ENCODE data around the gene OR4B1. TPM values are rescaled to one million over a fixed set of nuclear protein-coding genes. Genes with fewer than 3 reads are reported as not detected.

Gene OR4B1
- total and polyA plus RNA-seq, 2 of the 8 experiments (the other 6 are each of a cell fraction or from before 2014, with no cell fraction given), result not detected

DNA sequence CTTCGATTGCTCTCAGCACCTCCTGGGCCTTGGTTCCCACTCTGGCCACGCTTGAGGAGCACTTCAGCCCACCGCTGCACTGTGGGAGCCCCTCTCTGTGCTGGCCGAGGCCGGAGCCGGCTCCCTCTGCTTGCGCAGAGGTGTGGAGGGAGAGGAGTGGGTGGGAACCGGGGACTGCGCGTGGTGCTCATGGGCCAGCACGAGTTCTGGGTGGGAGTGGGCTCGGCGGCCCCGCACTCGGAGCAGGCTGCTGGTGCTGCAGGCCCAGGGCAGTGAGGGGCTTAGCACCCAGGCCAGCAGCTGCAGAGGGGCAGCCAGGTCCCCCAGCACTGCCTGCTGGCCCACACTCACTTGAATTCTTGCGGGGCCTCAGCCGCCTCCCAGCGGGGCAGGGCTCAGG, 12.2 kb downstream of the OR4B1 start:
- no peaks in the 10 kb centered on the region for H3K79me2 ChIP-seq (ENCODE audit: control insufficient read depth in 1 of 2, insufficient read depth in 2 of 2, low read length in 2 of 2)
- H3K9ac ChIP-seq (replicated peaks in 1 of 4; ENCODE audit: extremely low read depth in 1 of 4, low read depth in 3 of 4, low read length in 3 of 4), result no peak overlapping the region
- H2BK5ac ChIP-seq (ENCODE audit: low read depth, low read length), result no peak overlapping the region
- TF ChIP-seq ASH2L (IDR thresholded peaks at IDR 0.05; ENCODE audit: low read length), result no peak
- TF ChIP-seq, protein P1, sequence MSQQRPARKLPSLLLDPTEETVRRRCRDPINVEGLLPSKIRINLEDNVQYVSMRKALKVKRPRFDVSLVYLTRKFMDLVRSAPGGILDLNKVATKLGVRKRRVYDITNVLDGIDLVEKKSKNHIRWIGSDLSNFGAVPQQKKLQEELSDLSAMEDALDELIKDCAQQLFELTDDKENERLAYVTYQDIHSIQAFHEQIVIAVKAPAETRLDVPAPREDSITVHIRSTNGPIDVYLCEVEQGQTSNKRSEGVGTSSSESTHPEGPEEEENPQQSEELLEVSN (IDR thresholded peaks at IDR 0.05), result no peak
- no peak for TF ChIP-seq KDM4A (IDR thresholded peaks at IDR 0.05; ENCODE audit: low read depth, low read length, severe bottlenecking)
- no peak for TF ChIP-seq RNF2 (IDR thresholded peaks at IDR 0.05; ENCODE audit: borderline replicate concordance, low read depth, low read length, missing control alignments, poor library complexity, severe bottlenecking)
- no peak for TF ChIP-seq SP1 (IDR thresholded peaks at IDR 0.05; ENCODE audit: low read depth, low read length)
- TF ChIP-seq MAFK (IDR thresholded peaks at IDR 0.05; ENCODE audit: low read depth, low read length), result no peak
- H3K9me3 ChIP-seq (ENCODE audit: insufficient read depth in 2 of 2, low read depth in 1 of 2, low read length in 1 of 2), result peaks cover 38 to 57% of the 10 kb centered on the region in 2 experiments; a peak in 3 of 4 replicates
- no peak overlapping the region for H3K27ac ChIP-seq (ENCODE audit: low read depth, low read length)
- no peak overlapping the region for H3K4me2 ChIP-seq (ENCODE audit: insufficient read depth in 1 of 2, low read depth in 2 of 2, low read length in 2 of 2)
- H2BK120ac ChIP-seq (replicated peaks; ENCODE audit: low read depth, low read length), result no peak overlapping the region
- H3K56ac ChIP-seq (replicated peaks; ENCODE audit: insufficient read length, low read depth, low read length), result no peak overlapping the region
- H2BK20ac ChIP-seq (ENCODE audit: low read length), result no peak overlapping the region
- no peak overlapping the region for H3K14ac ChIP-seq (ENCODE audit: insufficient read length)
- no peaks in the 10 kb centered on the region for H4K20me1 ChIP-seq (replicated peaks in 1 of 2; ENCODE audit: control insufficient read depth in 1 of 2, insufficient read depth in 2 of 2, low read length in 2 of 2)
- H3K23me2 ChIP-seq (ENCODE audit: low read depth, low read length), result no peaks in the 10 kb centered on the region
- no peak for DNase-seq (ENCODE audit: low read depth in 1 of 2, low spot score in 2 of 2)
- no peak overlapping the region for H2BK12ac ChIP-seq (ENCODE audit: low read depth, low read length)
- H2AK5ac ChIP-seq (ENCODE audit: low read depth, low read length), result no peak overlapping the region
- no peak overlapping the region for H3K23ac ChIP-seq (ENCODE audit: insufficient read length)
- no peak for FAIRE-seq
- H2BK15ac ChIP-seq (ENCODE audit: low read length), result no peak overlapping the region
- H3K27me3 ChIP-seq (replicated peaks in 1 of 4; ENCODE audit: control insufficient read depth in 3 of 4, extremely low read depth in 1 of 4, insufficient read depth in 3 of 4, low read length in 3 of 4), result no peaks in the 10 kb centered on the region
- no peaks in the 10 kb centered on the region for H3K36me3 ChIP-seq (ENCODE audit: control insufficient read depth in 2 of 4, insufficient read depth in 4 of 4, low read length in 3 of 4)
- no peak overlapping the region for H4K5ac ChIP-seq (ENCODE audit: insufficient read length, low read depth, low read length)
- H3K4ac ChIP-seq (replicated peaks; ENCODE audit: insufficient read length, low read depth, low read length), result no peak overlapping the region
- H4K8ac ChIP-seq (ENCODE audit: extremely low read depth, insufficient read depth, low read length), result no peak overlapping the region
- CTCF ChIA-PET (ENCODE audit: partially characterized antibody), result interaction anchor here (0.8 kb wide), 1 partner anchor 31 kb away, joined by 3 read pairs; no protein-coding TSS in a partner anchor
- H3K4me3 ChIP-seq (ENCODE audit: extremely low read depth in 1 of 4, insufficient read depth in 2 of 4, low read depth in 3 of 4, low read length in 4 of 4), result no peak overlapping the region
- H4K91ac ChIP-seq (replicated peaks; ENCODE audit: insufficient read length, low read length), result no peak overlapping the region
- WGBS, 2 experiments (ENCODE audit: extremely low coverage in 1 of 2, insufficient coverage in 1 of 2, insufficient read length in 1 of 2, insufficient replicate concordance in 2 of 2, low coverage in 1 of 2, low lambda C conversion rate in 2 of 2, missing lambda C conversion rate in 1 of 2), result 86% methylated on average over 18 of the region's 18 CpGs; no CpG with 5 or more reads in 1 of the 2 experiments
- no peaks in the 10 kb centered on the region for H3K4me1 ChIP-seq (replicated peaks in 1 of 4; ENCODE audit: control insufficient read depth in 3 of 4, insufficient read depth in 4 of 4, low read length in 3 of 4)
- H2AFZ ChIP-seq (ENCODE audit: low read length), result no peak overlapping the region
- no peaks in the 10 kb centered on the region for H3K79me1 ChIP-seq (ENCODE audit: low read depth, low read length)
- POLR2A ChIA-PET (ENCODE audit: partially characterized antibody), result no interaction called here
- no peak overlapping the region for H3K18ac ChIP-seq (ENCODE audit: extremely low read depth, low read length)
